ENCODE results near the gene STK10.

Gene STK10

GRCh38 chr5:172140866-172141265, 47.2 kb downstream of the STK10 start:
- DNase-seq, result no peak

DNA sequence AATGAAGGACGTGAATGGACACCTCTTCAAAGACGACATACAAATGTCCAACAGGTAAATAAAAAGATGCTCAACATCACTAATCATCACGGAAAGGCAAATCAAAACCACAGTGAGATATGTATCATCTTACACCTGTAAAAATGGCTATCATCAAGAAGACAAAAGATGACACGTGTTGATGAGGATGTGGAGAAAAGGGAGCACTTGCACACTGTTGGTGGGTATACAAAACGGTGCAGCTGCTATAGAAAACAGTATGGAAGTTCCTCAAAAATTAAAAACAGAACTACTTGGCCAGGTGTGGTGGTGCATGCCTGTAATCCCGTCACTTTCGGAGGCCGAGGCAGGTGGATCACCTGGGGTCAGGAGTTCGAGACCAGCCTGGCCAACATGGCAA, 47.9 kb downstream of the STK10 start:
- no peak for DNase-seq

DNA sequence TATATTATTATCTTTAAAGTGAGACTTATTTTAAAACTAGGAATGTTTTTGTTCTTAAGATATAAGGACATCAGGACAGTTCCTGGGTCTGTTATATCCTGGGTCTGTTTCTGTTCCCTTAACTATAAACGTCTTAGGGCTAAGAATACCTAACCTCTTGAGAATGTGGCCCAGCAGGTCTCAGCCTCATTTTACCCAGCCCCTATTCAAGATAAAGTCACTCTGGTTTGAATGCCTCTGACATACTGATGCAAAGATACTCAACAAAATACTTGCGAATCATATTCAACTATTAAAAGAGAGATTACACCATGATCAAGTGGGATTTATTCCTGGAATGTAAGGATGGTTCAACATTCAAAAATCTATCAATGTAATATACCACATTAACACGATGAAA, 51.0 kb downstream of the STK10 start:
- no peak for DNase-seq

GRCh38 chr5:172133359-172134029, 54.5 kb downstream of the STK10 start:
- no peak for DNase-seq

DNA sequence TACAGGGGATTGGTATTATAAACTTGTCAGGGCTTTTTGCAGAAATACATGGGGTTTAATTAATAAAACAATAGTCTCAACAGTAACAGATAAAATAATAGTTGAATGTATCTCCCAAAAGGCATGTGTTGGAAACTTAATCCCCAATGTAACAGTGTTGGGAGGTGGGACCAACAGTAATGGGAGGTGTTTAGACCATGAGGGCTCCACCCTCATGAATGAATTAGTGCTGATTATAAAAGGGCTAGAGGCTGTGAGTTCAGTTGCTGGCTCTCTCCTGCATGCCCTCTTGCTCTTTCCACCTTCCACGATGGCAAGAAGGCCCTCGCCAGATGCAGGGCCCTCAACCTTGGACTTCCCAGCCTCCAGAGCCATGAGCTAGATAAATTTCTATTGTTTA, 56.3 kb downstream of the STK10 start:
- DNase-seq, result no peak

- no peak for DNase-seq
Measured at GRCh38 chr5:172129256-172129910, 58.6 kb downstream of the STK10 start.

- DNase-seq, result no peak
Measured at GRCh38 chr5:172127581-172127980, 60.4 kb downstream of the STK10 start.

GRCh38 chr5:172123269-172123692, 64.7 kb downstream of the STK10 start:
- DNase-seq, result no peak

DNA sequence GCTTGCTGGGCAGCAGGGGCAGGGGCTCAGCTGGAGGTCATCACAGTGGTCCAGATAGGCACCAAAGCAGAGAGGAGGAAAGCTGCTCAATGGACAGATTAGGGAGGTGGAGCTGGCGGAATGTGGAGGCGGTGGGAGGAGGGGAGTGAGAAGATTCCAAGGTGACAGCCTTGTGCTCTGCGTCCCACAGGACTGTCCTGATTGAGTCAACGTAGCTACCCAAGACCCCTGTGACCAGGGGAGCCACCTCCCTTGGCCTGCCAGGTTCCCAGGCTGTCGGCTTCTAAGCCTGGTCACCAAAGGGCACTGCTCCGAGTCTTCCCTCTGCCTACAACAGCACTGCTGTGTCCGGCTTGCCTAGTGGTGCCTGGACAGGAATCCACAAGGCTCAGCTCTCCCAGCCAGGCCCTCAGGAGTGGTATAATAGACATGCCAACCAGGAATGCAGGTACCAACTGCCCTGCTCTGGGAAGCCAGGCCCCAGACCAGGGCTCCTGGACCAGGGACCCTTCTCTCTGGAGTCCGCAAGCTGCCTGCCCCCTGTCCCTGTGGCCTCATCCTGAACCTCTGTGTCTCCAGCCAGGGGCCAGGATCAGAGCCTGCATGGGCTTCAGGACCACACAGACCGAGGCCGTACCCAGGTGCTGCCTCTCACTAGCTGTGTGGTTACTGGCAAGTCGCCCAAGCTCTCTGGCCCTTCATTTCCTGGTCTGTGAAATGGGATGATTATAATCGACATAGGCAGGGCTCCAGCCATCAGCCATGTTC, 67.9 kb downstream of the STK10 start:
- no peak for DNase-seq

- no peak for DNase-seq
Measured at GRCh38 chr5:172118891-172119290, 69.1 kb downstream of the STK10 start.

DNA sequence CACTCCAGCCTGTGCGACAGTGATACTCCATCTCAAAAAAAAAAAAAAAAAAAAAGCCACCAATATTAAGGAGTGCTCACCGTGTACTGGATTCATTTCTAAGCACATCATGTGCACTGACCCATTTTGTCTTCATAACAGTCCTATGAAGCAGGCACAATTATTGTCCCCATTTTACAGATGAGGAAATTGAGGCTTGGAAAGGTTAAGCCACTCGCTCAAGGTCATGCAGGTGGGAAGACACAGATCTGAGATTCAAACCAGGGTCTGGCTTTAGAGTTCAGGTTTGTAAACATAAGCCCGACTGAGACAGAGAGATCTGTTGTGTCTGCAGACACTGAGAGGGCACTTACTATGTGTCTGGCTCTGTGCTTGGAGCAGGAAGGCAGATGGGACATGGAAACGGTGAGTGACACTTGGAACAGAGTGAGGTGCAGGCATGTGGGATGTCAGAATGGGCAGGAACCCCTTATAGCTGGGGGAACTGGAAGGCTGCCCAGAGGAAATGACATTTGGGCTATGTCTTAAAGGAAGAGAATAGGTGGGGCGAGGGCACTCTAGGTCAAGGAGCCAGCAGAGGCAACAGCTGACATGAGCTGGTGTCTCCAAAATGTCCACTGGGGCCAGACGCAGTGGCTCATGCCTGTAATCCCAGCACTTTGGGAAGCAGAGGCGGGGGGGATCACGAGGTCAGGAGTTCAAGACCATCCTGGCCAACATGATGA, 69.9 kb downstream of the STK10 start:
- DNase-seq, result no peak

- DNase-seq, result no peak
Measured at GRCh38 chr5:172115541-172115982, 72.5 kb downstream of the STK10 start.

- DNase-seq, result no peak
Measured at GRCh38 chr5:172114875-172115422, 73.1 kb downstream of the STK10 start.

DNA sequence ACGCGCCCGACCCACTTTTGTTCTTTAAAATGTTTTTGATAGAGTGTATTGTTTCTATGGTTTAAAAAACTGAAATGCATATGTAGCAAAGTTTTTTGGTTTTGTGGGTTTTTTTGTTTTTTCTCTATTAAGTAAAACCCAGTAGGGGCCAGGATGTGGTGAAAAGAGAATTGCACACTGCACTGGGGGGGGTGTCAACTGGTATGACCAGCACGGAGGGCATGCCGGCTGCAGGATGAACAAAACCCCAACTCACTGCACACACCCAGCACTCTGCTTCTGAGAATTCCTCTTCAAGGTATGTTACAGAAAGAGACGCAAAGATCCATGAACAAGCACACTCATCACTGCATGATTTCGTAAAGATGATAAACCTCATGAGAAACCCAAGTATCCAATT, 75.0 kb downstream of the STK10 start:
- DNase-seq, result no peak

DNA sequence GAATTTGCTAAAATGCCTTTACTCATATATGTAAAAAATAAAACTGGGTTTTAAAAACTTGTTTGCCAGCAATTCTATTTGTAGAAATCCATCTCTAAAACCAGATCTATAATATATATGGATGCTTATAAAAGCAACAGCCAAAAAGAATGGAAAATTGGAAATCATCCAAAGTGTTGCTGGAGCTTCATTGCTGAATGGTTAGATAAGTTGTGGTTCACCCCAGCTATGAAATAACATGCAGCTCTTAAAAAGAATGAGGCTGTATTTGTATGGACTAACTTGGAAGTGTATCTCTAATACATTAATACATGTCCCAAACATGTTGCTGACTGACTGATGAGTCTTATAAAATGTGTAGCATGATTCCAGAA, 76.2 kb downstream of the STK10 start:
- no peak for DNase-seq

DNA sequence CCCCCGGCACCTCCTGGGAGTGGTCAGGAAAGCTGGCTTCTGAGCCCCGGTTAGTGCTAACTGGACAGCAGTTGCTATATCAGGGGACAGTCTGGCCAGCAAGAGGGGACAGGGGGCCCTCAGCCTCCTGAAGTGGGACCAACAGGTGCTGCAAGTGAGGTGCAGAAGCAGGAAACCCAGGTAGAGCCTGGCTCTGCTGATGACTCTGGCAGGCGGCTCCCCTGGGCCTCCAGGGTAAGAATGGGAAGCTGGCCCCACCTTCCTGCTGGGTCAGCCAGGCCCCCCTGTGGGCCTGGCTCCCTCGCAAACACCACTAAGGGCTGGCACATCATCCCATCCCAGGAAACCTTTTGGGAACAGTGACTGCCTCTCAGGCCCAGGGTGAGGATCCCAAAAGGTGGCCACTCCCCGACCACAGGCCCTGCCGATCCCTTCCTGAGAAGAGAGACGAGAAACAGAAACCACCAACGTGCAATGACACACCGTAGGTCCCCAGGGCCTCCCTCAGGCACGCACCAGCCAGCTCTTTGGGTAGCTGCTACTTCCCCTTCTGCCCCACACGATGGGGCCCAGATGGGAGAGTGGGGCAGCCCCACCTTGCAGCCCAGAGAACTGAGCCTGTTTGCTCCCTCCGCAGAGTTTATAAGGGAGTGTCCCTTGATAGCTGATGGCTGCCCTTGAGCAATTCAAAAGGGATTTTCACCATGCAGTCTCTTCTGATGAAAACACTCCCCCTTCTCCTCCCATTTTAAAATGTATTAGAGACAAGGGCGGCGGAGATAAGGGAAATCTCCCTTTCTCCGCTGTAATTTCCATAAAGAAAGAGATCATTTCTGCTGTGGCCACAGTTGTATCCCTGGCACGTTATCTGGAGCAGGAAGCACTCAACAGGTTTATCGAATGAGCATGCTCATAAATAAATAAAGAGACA, 76.8 kb downstream of the STK10 start:
- DNase-seq, result no peak

DNA sequence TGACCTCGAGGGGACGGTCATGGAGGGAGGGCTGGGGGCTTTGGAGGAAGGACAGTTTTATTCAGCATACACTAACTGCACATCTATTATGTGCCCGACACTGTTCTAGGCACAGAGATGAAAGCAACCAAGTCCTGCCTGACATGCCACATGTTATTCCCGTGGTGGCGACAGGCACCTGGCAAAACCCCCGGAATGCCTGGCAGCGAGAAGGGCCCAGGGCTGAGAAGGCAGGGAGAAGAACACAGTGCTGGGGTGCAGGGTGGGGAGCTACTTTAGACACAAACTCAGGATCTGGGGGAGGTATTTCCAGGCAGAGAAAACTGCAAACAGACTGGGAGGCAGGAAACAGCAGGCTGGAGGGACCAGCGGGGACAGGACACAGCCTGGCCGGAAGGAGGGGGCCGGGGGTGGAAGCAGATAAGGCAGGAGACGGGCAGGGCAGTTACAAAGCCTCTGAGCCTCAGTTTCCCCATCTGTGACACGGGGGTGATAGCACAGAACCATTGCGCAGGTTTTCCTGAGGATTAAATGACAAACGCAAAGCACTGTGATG, 77.7 kb downstream of the STK10 start:
- no peak for DNase-seq

DNA sequence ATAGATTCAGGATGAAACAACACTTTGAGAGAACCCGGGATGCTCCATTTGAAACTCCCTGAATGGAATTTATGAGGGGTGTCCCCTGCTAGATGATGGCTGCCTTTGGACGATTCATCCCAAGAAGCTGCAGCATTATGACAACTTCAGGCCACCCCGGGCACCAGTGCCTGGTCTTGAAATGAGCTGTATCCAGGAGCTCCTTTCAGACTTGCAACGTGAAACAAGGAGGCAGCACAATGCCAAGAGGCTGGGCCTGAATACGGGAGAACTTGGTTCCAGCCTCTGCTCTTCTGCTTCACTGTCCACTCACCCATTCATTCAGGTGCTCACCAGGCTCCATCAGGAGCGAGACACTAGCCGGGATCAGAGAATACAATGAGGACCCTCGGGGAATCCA, 78.3 kb downstream of the STK10 start:
- no peak for DNase-seq

GRCh38 chr5:172107571-172107970, 80.5 kb downstream of the STK10 start:
- no peak for DNase-seq

- DNase-seq, result peak; percentile 71
Measured at GRCh38 chr5:172106511-172107356, 81.3 kb downstream of the STK10 start.

GRCh38 chr5:172105811-172106210, 82.2 kb downstream of the STK10 start:
- DNase-seq, result no peak

All from DMS53 (cell line).